Stimulated activated CD8-positive, alpha-beta memory T cell treated with anti-CD3 and anti-CD28 coated beads, Interleukin-7, amount 100 ng/mL, for 48 hours (primary cell): Measurements from ENCODE around the gene AP1AR.
"Not testable (repeated sequence)": the region's sequence is repeated elsewhere in the genome, so short reads cannot be mapped to it uniquely, and the experiment has no call there.

Source experiments
- DNase-seq, 2 donors: peaks; one replicate each; pipeline ENCODE4 v3.0.0-alpha.2; 2020; ENCODE audit warnings: low read depth in 1 of 2; ENCODE audit errors: extremely low read depth in 1 of 2

Gene AP1AR, protein sequence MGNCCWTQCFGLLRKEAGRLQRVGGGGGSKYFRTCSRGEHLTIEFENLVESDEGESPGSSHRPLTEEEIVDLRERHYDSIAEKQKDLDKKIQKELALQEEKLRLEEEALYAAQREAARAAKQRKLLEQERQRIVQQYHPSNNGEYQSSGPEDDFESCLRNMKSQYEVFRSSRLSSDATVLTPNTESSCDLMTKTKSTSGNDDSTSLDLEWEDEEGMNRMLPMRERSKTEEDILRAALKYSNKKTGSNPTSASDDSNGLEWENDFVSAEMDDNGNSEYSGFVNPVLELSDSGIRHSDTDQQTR

DNA sequence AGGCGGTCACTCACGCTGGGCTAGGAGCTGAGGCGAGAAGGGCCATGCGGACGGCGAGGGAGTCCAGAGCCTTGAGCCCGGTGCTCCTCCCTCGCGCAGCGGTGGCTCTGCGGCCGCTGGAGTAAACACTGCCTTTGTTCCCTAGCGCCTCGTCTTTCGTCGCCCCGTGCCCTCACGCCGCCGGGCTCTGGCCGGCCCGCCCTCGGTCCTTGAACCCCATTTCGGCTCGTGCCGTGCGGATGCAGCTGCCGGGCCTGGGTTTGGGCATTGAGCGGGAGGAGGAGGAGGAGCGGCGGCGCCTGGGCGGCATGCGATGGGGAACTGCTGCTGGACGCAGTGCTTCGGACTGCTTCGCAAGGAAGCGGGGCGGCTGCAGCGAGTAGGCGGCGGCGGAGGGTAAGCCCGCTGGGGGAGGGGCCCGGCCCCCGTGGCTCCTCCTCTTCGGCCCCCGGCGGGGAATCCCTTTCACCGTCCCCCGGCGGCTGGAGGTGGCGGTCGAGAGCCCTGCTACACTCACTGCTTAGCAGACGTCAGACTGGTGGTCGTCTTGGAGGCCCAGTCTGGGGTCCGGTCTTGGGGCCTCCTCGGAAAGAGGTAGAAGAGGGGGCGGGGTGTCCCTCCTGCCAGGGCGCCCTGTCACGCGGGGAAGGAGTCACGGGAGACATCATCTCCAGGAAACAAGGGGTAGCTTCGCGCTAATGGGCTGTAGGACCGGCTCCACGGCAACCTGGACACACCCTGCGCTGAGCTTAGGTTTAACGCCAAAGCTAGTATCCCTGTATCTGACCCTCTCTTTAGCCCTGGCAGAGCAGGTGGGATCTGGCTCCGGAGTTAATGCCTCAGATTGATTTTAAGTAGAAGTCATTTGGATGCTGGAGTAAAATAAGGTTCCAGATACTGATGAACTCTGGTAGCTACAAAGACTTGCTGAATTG lies at the start of gene AP1AR:
Gene AP1AR (plus strand): TSS at position 9 of the 935 bp plus-strand sequence. CDS start 305 bp downstream, at position 314.
- DNase-seq: peak; percentile 68 to 77

DNA sequence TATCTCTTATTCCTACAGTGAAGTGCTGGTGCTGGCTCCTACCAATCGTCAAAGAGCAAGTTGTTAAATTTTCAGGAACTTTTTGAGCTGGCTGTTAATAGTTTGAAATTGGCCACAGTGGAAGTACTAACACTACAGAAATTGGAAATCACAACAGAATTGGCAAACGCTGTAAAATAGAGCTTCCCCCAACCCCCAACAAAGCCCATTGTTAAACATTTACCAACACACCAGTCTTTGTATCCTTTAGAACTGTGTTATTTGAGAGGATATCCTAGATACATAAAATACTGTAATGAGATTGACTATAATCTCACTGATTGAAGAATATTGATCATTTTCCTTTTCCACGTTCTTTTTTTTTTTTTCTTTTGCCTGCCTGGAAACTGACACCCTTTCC lies 49.0 kb upstream of the AP1AR start:
- no peak for DNase-seq

DNA sequence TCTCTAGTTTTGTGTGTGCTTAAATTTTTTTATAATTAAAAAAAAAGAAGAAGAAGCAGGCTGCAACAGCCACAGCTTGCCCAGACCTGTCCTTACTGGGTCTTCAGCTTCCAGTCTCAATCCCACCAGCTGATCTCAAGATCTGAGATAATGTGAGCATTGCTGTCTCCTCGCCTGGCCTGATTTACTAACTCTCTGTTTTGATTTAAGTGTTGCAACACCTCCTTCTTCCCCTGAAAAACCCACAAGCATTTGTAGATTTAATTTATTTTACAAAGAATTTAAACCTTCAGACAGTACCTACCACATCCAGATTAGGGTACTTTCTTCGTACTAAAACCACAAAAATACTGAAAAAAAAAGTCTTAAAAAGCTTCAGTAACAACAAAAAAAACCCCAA lies 48.3 kb upstream of the AP1AR start:
- no peak for DNase-seq

DNA sequence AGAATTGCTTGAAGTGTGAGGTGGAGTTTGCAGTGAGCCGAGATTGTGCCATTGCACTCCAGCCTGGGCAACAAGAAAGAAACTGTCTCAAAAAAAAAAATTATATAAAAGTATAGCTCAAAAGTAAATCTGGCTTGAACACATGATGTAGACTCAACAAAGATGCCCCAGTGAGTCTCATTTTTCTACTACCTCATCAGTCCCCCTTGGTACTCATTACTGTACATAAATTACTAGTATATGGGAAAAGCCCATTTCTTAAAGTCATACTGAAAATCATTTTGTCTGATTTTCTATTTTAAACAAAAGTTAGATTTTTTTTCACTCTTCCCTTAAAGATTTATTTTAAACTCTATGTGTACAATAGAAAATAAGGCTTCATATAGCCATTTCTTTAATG lies 47.1 kb upstream of the AP1AR start:
- DNase-seq: no peak

DNA sequence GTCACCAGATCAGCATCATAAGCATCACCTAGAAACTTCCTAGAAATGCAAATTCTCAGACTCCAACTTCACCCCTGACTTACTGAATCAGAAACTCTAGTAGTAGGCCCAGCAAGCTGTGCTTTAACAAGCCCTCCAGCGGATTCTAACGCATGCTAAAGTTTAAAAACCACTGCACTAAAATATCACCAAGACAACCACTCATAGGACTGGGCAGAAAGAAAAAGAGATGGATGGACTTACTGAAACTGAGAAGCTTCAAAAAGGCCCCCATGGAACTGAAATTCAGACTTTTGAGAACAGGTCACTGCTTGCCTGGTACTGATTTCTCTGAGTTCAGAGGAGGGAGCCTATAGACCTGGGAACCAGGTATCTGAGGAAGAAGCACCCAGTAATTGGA lies 46.3 kb upstream of the AP1AR start:
- DNase-seq: no peak

DNA sequence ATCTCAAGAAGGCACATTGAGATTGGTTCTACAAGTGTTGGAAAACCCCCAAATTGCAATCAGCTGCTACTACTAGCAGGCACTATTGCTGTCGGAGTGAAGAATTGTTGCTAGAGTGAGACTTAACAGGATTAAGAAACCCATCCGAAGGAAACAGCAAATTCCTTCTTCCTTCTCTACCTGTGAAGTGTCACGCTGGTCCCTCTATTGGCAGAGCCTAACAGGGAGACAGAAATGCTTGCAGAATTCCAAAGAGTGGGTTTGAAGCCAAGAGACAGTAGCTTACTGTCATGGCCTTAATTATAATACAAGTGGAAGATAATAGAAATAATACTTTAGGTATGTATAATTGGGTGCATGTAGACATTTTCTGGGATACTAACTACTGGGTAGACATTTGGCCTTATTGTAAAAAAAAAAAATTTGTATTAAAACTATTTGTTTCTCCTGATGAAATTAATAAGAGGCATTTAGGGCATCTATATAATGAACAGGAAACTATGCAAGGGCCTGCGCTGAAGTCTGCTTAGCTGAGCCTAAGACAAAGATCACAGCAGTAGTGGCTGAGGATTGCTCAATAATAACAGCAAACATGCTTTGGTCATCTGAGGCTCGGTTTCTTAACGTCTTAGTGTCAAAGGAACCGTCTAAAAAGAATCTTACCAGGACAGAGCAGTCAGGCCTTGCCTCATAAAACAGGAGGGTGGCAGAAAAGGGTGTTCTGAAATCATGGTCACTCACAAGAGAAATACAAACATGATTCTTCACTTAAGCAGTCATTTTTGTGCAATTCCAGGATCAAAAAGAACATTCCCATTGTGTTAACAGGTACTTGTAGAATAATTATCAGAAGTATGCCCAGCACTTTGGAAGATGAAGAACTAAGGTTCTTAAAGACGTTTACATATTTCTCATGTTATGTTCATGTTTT lies 45.6 kb upstream of the AP1AR start:
- DNase-seq: no peak

DNA sequence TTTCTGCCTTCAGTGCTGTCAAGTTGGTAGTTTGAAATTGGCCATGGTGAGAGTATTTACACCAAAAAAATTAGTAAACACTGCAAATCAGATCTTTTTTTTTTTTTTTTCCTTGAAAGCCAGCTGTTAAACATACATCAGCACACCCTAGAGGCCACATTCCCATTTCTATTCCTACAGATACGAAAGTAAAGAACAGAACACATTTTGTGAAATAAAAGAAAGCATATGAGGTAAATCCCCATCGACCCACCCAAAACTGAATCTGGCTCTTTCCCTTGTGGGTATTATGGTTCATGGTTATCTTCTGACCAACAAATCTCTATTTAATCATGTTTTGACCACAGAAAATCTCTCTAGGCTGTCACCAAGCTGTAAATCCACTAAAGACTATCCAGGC lies 41.8 kb upstream of the AP1AR start:
- DNase-seq: no peak

DNA sequence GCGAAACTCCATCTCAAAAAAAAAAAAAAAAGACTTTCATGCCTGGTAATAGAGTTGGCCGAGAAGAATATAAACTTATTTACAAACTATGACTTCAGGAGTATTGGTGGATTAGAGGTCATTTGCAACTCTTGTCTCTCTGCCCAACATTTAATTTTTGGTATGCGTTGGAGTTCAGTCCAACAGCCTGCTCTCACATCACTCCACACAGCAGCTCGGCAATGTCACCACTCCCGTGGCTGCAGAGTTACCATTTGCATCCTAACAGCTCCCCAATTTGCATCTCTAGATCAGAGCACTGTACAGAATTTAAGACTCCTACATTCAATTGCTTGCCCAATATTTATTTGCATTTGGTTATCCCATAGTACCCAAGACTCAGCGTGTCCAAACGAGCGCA lies 40.9 kb upstream of the AP1AR start:
- DNase-seq: no peak

DNA sequence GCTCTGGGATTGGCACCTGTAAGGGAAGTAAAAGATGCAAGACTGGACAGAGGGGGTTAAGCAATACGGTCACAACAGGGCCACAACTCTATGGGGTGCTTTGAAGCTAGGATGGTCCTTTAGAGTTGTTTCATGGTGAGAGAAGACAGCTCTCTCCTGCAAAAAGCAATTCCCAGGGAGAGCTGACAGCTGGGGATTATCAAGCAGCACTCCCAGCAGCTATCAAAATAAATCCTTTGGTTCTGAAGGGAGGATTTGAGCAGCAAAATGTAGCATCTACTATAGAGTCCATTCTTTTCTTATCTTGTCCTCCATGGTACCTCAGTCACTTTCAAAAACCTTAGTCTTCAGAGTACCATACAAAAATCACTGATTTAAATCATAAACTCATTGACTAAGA lies 35.1 kb upstream of the AP1AR start:
- no peak for DNase-seq

DNA sequence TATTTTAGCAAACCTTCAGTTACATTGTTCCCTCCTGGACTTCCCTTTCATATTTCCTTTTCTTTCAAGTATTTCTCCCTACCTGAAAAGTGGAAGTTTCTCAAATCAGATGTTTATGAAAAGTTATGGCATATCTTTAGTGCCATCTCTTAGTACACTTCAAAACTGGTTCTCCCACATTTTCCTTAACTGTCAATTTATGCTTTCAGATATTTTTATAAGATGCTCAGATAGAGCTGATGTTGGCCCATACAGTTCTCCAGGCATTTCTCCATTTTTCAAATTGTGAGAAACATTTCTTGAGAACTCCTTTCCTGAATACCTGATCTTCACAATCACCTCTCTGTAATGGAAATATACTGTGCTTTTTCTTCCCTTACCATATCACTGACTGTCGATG lies 32.5 kb upstream of the AP1AR start:
- no peak for DNase-seq

DNA sequence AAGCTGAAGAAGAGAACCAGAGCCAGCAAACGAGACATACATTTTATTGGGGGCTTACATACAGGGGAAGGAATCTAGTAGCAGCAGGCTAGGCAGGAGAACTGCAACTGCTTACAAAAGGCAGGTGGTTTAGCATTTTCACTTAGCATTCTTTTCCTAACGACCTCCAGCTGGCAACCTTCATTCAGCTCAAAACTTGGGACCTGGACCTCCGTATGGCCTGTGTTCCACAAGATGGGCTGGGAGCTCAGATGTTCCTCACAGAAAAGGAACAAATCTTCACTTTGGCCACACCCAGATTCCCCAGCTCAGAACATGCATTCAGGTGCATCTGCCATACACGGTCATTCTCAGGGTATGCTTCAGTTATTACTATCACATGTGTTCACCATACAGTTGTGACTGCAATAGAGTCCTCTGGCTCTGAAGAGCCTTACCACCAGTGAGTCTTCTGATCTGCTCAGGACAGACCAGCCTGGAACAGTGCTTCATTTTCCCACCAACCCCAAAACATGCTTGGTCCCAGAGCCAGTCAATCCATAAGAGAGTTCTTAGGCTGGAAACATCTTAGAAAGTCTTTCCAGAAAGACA lies 29.6 kb upstream of the AP1AR start:
- no peak for DNase-seq

DNA sequence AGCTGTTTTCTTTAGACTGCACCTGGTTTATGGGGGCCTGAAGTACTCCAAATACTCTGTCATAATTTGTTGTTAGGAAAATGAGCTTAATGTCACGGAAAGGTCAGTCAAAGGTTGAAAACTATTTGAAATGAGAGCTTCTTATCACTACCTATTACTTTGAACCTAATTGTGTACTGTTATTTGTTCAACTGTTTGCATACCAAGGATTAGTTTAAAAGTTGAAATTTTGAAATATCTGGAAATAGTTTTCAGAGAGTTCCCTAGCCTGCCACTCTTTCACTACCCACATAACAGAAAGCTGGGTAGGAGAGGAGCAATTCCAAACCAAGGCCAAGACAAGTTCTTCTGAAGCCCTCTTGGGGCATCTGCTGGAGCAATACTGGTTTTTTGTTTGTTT lies 28.0 kb upstream of the AP1AR start:
- DNase-seq: no peak

DNA sequence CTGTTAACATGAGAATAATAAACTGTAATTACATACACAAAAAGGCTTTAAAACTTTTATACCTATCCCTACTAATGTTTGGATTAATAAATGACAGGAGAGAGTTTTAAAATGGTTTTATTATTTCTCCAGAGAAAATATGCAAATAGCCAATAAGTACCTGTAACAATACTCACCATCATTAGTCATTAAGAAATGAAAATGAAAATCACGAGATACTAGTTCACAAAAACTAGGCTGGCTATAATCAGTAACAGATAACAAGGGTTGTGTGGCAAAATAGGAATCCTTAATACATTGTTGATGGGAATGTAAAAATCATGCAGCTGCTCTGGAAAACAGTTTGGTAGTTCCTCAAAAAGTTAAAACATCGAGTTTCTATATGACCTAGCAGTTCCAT lies 25.2 kb upstream of the AP1AR start:
- no peak for DNase-seq

DNA sequence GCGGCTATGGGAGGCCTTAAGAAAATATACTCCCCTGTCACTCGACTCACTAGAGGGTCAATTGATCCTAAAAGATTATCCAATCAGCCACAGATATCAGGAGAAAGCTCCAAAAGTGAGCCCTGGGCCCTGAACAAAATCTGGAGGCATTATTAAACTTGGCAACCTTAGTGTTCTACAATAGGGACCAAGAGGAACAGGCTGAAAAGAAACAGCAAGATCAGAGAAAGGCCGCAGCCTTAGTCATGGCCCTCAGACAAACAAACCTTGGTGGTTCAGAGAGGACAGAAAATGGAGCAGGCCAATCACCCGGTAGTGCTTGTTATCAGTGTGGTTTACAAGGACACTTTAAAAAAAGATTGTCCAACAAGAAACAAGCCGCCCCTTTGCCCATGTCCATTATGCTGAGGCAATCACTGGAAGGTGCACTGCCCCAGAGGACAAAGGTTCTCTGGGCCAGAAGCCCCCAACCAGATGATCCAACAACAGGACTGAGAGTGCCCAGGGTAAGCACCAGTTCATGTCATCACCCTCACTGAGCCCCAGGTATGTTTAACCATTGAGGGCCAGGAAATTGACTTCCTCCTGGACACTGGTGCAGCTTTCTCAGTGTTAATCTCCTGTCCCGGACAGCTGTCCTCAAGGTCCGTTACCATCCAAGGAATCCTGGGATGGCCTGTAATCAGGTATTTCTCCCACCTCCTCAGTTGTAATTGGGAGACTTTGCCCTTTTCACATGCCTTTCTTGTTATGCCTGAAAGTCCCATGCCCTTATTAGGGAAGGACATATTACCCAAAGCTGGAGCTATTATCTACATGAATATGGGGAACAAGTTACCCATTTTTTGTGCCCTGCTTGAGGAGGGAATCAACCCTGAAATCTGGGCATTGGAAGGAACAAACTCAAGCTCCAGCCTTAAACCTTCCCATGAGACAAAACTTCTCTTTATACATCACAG lies 23.2 kb upstream of the AP1AR start:
- DNase-seq: not testable (repeated sequence)

DNA sequence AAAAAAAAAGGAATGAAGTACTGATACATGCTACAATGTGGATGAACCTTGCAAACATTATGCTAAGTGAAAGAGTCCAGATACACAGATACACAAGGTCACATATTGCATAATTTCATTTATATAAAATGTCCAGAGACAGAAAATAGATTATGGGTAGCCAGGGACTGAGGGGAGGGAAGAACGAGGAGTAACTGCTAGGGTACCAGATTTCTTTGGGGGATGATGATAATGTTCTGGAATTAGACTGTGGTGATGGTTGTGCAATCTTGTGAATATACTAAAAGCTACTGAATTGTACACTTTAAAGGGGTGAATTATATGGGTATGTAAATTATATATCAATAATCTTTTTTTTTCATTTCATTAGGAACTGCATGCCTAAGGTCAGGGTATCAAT lies 20.8 kb upstream of the AP1AR start:
- DNase-seq: no peak

DNA sequence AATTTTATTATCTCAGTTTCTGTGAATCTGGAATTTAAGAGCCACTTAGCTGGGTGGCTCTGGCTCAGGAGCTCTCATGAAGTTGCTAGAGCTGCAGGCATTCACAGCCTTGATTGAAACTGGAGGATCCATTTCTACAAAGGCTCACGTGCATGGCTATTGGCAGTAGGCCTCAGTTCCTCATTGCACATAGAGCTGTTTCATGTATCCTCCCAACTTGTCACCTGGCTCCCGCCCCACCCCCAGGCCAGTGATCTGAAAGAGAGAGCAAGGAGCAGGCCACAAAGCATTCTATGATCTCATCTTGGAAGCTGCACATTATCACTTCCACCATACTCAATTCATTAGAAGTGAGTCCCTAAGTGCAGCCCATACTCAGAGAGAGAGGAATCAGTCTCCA lies 18.5 kb upstream of the AP1AR start:
- DNase-seq: no peak

DNA sequence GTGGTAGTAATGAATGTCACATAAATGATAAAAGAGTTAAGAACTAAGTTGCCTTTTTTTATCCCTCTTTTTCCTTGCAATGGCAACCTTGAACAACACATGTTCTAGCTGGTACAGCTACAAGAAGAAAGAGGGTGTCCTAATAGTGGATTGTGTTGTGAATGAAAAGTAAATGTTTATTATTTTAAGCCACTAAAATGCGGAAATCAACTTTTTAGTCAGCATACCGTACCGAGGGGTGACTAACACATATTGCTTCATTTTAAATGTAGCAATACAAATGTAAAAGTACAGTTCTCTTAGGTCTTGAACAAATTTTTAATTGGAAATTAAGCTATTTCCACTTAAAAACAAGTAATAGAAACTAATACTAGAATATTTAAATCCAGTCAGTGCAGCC lies 17.7 kb upstream of the AP1AR start:
- DNase-seq: no peak

DNA sequence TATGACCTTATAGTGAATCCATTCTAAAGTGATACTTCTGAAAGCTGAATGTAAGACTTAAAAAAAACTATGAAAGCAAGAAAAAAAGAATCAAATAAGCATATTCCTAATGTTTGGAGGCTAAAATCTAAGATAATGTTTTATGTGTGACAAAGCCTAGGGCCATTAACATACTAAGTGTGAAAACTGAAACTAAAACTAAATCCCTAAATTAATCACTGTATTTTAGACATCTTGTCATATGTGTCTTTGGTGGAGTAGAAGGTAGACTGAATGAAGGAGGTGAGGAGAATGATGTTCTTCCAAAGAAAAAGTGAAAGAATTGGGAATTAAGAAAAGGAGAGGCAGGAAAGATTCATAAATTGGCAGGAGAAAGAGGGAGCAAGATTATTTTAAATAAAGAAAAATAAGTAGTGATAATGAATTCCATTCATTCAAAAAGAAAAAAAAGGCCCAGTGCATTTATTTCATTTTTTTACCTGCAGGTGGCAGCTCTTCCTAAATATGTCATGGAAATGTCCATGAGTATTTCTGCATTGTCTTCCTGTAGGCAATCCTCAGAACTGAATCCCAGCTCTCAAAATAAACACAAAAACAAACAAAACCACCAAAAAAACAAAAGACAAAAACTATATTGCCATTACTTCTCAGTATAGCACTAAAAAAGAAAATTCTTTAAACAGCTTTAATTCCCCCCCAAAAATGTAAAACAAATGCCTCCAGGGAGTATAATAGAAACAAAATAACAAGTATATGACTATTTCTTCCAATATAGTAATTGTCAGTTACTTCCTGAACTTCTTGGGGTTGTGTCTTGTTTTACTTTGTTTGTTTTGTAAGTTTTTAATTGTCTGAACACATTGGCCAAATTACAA lies 17.0 kb upstream of the AP1AR start:
- no peak for DNase-seq
